Activated CD4-positive, CD25-positive, alpha-beta regulatory T cell treated with anti-CD3 and anti-CD28 coated beads, Interleukin-2, amount 50 U/mL, for 16 hours (primary cell): Measurements from ENCODE around the gene ITGA5.

Source experiments
- DNase-seq: peaks from one replicate; pipeline ENCODE4 v3.0.0-alpha.2; 2020; ENCODE audit warnings: low read depth, low spot score

Gene ITGA5

GRCh38 chr12:54419088-54419887 is at the start of gene ITGA5:
Gene ITGA5 (minus strand): TSS chr12:54419266. CDS start chr12:54419198, 68 bp downstream.
- DNase-seq, result no peak

GRCh38 chr12:54465857-54466523 is 46.9 kb upstream of the ITGA5 start:
- DNase-seq, result no peak

GRCh38 chr12:54463484-54463883 is 44.4 kb upstream of the ITGA5 start:
- DNase-seq, result no peak

GRCh38 chr12:54463034-54463433 is 44.0 kb upstream of the ITGA5 start:
- DNase-seq, result no peak

- no peak for DNase-seq
Observed at GRCh38 chr12:54460317-54460923, 41.4 kb upstream of the ITGA5 start.

- no peak for DNase-seq
Observed at GRCh38 chr12:54459355-54459754, 40.3 kb upstream of the ITGA5 start.

GRCh38 chr12:54455760-54456469 is 36.8 kb upstream of the ITGA5 start:
- no peak for DNase-seq

GRCh38 chr12:54452628-54453027 is 33.6 kb upstream of the ITGA5 start:
- no peak for DNase-seq

GRCh38 chr12:54448344-54448743 is 29.3 kb upstream of the ITGA5 start:
- no peak for DNase-seq

GRCh38 chr12:54447917-54448316 is 28.9 kb upstream of the ITGA5 start:
- no peak for DNase-seq

- DNase-seq, result no peak
Observed at GRCh38 chr12:54444206-54444605, 25.1 kb upstream of the ITGA5 start.

GRCh38 chr12:54443446-54443845 is 24.4 kb upstream of the ITGA5 start:
- DNase-seq, result no peak

GRCh38 chr12:54442961-54443360 is 23.9 kb upstream of the ITGA5 start:
- DNase-seq, result no peak

GRCh38 chr12:54442099-54442498 is 23.0 kb upstream of the ITGA5 start:
- no peak for DNase-seq

- no peak for DNase-seq
Observed at GRCh38 chr12:54439521-54440255, 20.6 kb upstream of the ITGA5 start.

- no peak for DNase-seq
Observed at GRCh38 chr12:54439096-54439495, 20.0 kb upstream of the ITGA5 start.

GRCh38 chr12:54438517-54438916 is 19.5 kb upstream of the ITGA5 start:
- no peak for DNase-seq

- no peak for DNase-seq
Observed at GRCh38 chr12:54437697-54438096, 18.6 kb upstream of the ITGA5 start.

GRCh38 chr12:54437243-54437642 is 18.2 kb upstream of the ITGA5 start:
- no peak for DNase-seq

GRCh38 chr12:54432815-54433164 is 13.7 kb upstream of the ITGA5 start:
- no peak for DNase-seq
